ENCODE data around the gene GSE1. TPM values are rescaled to one million over a fixed set of nuclear protein-coding genes. Genes with fewer than 3 reads are reported as not detected.

Gene GSE1
- total RNA-seq, 4 donors from 2014 or later = 54.2 to 155 (median 71.9) TPM

GRCh38 chr16:85715169-85716021 lies 102.3 kb downstream of the GSE1 start:
- H3K27ac ChIP-seq = no peak overlapping the region
- TF ChIP-seq CTCF (IDR thresholded peaks at IDR 0.05) (no peak), POLR2A (IDR thresholded peaks at IDR 0.05) (no peak)
- no peak overlapping the region for H3K4me3 ChIP-seq (replicated peaks in 1 of 3)
- H3K9me3 ChIP-seq = no peaks in the 10 kb centered on the region
- WGBS, 2 donors = 31 to 43% methylated on average over 20 to 22 of the region's 22 CpGs
- H3K36me3 ChIP-seq = no peaks in the 10 kb centered on the region
- H3K4me1 ChIP-seq = peaks cover 0 to 12% of the 10 kb centered on the region in 2 donors
- intact Hi-C loops (cut with DNase I) = loop anchor here (5.0 to 10.0 kb wide), 3 partner anchors 58 to 601 kb away; partner anchors contain the start of gene CIBAR2
- DNase-seq = peak; percentile 55 to 61
- no peaks in the 10 kb centered on the region for H3K27me3 ChIP-seq

- H3K27ac ChIP-seq = no peak overlapping the region
- H3K4me3 ChIP-seq (replicated peaks in 1 of 3) = no peak overlapping the region
- H3K27me3 ChIP-seq = no peaks in the 10 kb centered on the region
- peaks cover 0 to 12% of the 10 kb centered on the region in 2 donors for H3K4me1 ChIP-seq
- TF ChIP-seq CTCF (IDR thresholded peaks at IDR 0.05) (no peak), POLR2A (IDR thresholded peaks at IDR 0.05) (no peak)
- no peaks in the 10 kb centered on the region for H3K9me3 ChIP-seq
- DNase-seq = no peak
- intact Hi-C loops (cut with DNase I) = loop anchor here (5.0 to 10.0 kb wide), 3 partner anchors 59 to 601 kb away; partner anchors contain the start of gene CIBAR2
- WGBS, 2 donors = 17 to 18% methylated on average over 9 of the region's 9 CpGs
- no peaks in the 10 kb centered on the region for H3K36me3 ChIP-seq
Measured at GRCh38 chr16:85716022-85716679, 103.0 kb downstream of the GSE1 start.

GRCh38 chr16:85716680-85717038 lies 103.5 kb downstream of the GSE1 start:
- TF ChIP-seq CTCF (IDR thresholded peaks at IDR 0.05) = no peak
- TF ChIP-seq POLR2A (IDR thresholded peaks at IDR 0.05) = no peak
- Histone ChIP-seq H3K9me3 (no peaks in the 10 kb centered on the region), H3K4me1 (peaks cover 0 to 12% of the 10 kb centered on the region in 2 donors), H3K4me3 (replicated peaks in 1 of 3) (no peak overlapping the region), H3K27me3 (no peaks in the 10 kb centered on the region), H3K27ac (no peak overlapping the region), H3K36me3 (no peaks in the 10 kb centered on the region)
- 61 to 79% methylated on average over 3 of the region's 3 CpGs for WGBS, 2 donors
- intact Hi-C loops (cut with DNase I) = loop anchor here (5.0 to 10.0 kb wide), 3 partner anchors 59 to 602 kb away; partner anchors contain the start of gene CIBAR2
- DNase-seq = no peak

- H3K27ac ChIP-seq = no peak overlapping the region
- peak; percentile 64 to 72 for DNase-seq
- H3K4me1 ChIP-seq = peaks cover 0 to 12% of the 10 kb centered on the region in 2 donors
- WGBS, 2 donors = 44 to 49% methylated on average over 12 of the region's 21 CpGs
- intact Hi-C loops (cut with DNase I) = loop anchor here (2.0 to 10.0 kb wide), 4 partner anchors 60 to 603 kb away; partner anchors contain the start of gene CIBAR2
- H3K27me3 ChIP-seq = no peaks in the 10 kb centered on the region
- H3K36me3 ChIP-seq = no peaks in the 10 kb centered on the region
- TF ChIP-seq CTCF (IDR thresholded peaks at IDR 0.05) = peak; percentile 45 to 78 (median 70)
- no peak for TF ChIP-seq POLR2A (IDR thresholded peaks at IDR 0.05)
- H3K9me3 ChIP-seq = no peaks in the 10 kb centered on the region
- no peak overlapping the region for H3K4me3 ChIP-seq (replicated peaks in 1 of 3)
Measured at GRCh38 chr16:85717393-85718152, 104.5 kb downstream of the GSE1 start.

All from thyroid gland (tissue), 4 donors.